Mesenchymal stem cell (in vitro differentiated cells and primary cell): Measurements from ENCODE around the gene TERB2.
A peak's percentile ranks its signal among the peaks of the same experiment; 100 is the strongest.
"Not testable (repeated sequence)": the region's sequence is repeated elsewhere in the genome, so short reads cannot be mapped to it uniquely, and the experiment has no call there.

Source experiments
- DNase-seq: peaks from one replicate; pipeline ENCODE4 v3.0.0-alpha.2; 2013
- H2AFZ ChIP-seq: one replicate; pipeline ENCODE4 v1.6.1; 2013; ENCODE audit warnings: low read depth, mild to moderate bottlenecking, control low read depth, inconsistent platforms, low read length, moderate library complexity
- H2AK5ac ChIP-seq: 2 replicates; pipeline ENCODE4 v1.6.1; 2013; ENCODE audit warnings: low read length, moderate library complexity, mild to moderate bottlenecking, inconsistent platforms; ENCODE audit not compliant: severe bottlenecking
- H2BK120ac ChIP-seq: one replicate; pipeline ENCODE4 v1.6.1; 2013; ENCODE audit warnings: low read depth, mild to moderate bottlenecking, inconsistent platforms, low read length, moderate library complexity
- H2BK12ac ChIP-seq, 2 experiments: one replicate each; pipeline ENCODE4 v1.6.1; 2013; ENCODE audit warnings: inconsistent platforms in 2 of 2, low read length in 2 of 2, mild to moderate bottlenecking in 2 of 2, moderate library complexity in 2 of 2, control low read depth in 1 of 2
- H2BK15ac ChIP-seq: one replicate; pipeline ENCODE4 v1.6.1; 2013; ENCODE audit warnings: mild to moderate bottlenecking, low read depth, inconsistent platforms; ENCODE audit not compliant: poor library complexity, severe bottlenecking
- H2BK5ac ChIP-seq: 2 replicates; pipeline ENCODE4 v1.6.1; 2013; ENCODE audit warnings: low read depth, mild to moderate bottlenecking, low read length, control low read depth, inconsistent platforms; ENCODE audit not compliant: poor library complexity, severe bottlenecking
- H3K14ac ChIP-seq, 2 experiments: one replicate each; pipeline ENCODE4 v1.6.1; 2013; ENCODE audit warnings: inconsistent platforms in 2 of 2, low read length in 2 of 2, control low read depth in 1 of 2, mild to moderate bottlenecking in 1 of 2, moderate library complexity in 1 of 2
- H3K18ac ChIP-seq, 2 experiments: one replicate each; pipeline ENCODE4 v1.6.1; 2013; ENCODE audit warnings: inconsistent platforms in 2 of 2, low read length in 2 of 2, control low read depth in 1 of 2, low read depth in 1 of 2, mild to moderate bottlenecking in 1 of 2
- H3K23ac ChIP-seq, 2 experiments: one replicate each; pipeline ENCODE4 v1.6.1; 2013; ENCODE audit warnings: inconsistent platforms in 2 of 2, low read length in 2 of 2, mild to moderate bottlenecking in 2 of 2, moderate library complexity in 2 of 2, control low read depth in 1 of 2
- H3K27ac ChIP-seq: 2 replicates; pipeline ENCODE4 v1.5.1; 2013; ENCODE audit warnings: mild to moderate bottlenecking, moderate library complexity, low read length, control low read depth, inconsistent platforms; ENCODE audit not compliant: poor library complexity, severe bottlenecking
- H3K27me3 ChIP-seq, 2 experiments: 2 replicates each; pipeline versions ENCODE4 v1.6.1 to v1.7.0; 2013; ENCODE audit warnings: low read length in 2 of 2, mild to moderate bottlenecking in 2 of 2, moderate library complexity in 2 of 2, control low read depth in 1 of 2, inconsistent platforms in 1 of 2; ENCODE audit not compliant: control insufficient read depth in 1 of 2, insufficient read depth in 1 of 2
- H3K36me3 ChIP-seq, 2 experiments: 2 replicates each; pipeline versions ENCODE4 v1.6.1 to v1.7.0; 2013; ENCODE audit warnings: low read length in 2 of 2, control low read depth in 1 of 2, inconsistent platforms in 1 of 2, low read depth in 1 of 2, mild to moderate bottlenecking in 1 of 2; ENCODE audit not compliant: insufficient read depth in 2 of 2, control insufficient read depth in 1 of 2
- H3K4ac ChIP-seq, 2 experiments: one replicate each; pipeline ENCODE4 v1.6.1; 2013; ENCODE audit warnings: inconsistent platforms in 2 of 2, low read length in 2 of 2, mild to moderate bottlenecking in 2 of 2, moderate library complexity in 2 of 2, control low read depth in 1 of 2, low read depth in 1 of 2
- H3K4me1 ChIP-seq: 2 replicates; pipeline ENCODE4 v1.6.1; 2013; ENCODE audit warnings: low read depth, low read length, control low read depth; ENCODE audit not compliant: control insufficient read depth, insufficient read depth
- H3K4me2 ChIP-seq: 2 replicates; pipeline ENCODE4 v1.6.1; 2013; ENCODE audit warnings: low read length, mild to moderate bottlenecking, inconsistent platforms; ENCODE audit not compliant: poor library complexity, severe bottlenecking
- H3K4me3 ChIP-seq, 2 experiments: 2 replicates each; pipeline versions ENCODE4 v1.5.1 to v1.7.0; 2013; ENCODE audit warnings: low read length in 2 of 2, mild to moderate bottlenecking in 2 of 2, control low read depth in 1 of 2, low read depth in 1 of 2; ENCODE audit not compliant: insufficient read depth in 1 of 2
- H3K79me1 ChIP-seq: replicated peaks from 2 replicates; pipeline ENCODE4 v1.6.1; 2013; ENCODE audit warnings: mild to moderate bottlenecking, control low read depth, low read length, inconsistent platforms; ENCODE audit not compliant: poor library complexity, severe bottlenecking
- H3K9ac ChIP-seq: 2 replicates; pipeline ENCODE4 v1.7.0; 2013; ENCODE audit warnings: mild to moderate bottlenecking, low read length, moderate library complexity
- H3K9me3 ChIP-seq: 2 replicates; pipeline ENCODE4 v1.7.0; 2013; ENCODE audit warnings: mild to moderate bottlenecking, low read length; ENCODE audit not compliant: control insufficient read depth
- H4K8ac ChIP-seq: one replicate; pipeline ENCODE4 v1.6.1; 2013; ENCODE audit warnings: inconsistent platforms, mild to moderate bottlenecking, low read length, moderate library complexity
- H4K91ac ChIP-seq: one replicate; pipeline ENCODE4 v1.6.1; 2013; ENCODE audit warnings: mild to moderate bottlenecking, low read length, inconsistent platforms
- WGBS: methylation state at CpG from one replicate; pipeline ENCODE4 v1.1.7; 2013; ENCODE audit warnings: mixed read lengths; 5-methylcytosine and 5-hydroxymethylcytosine counted together

Gene TERB2

DNA sequence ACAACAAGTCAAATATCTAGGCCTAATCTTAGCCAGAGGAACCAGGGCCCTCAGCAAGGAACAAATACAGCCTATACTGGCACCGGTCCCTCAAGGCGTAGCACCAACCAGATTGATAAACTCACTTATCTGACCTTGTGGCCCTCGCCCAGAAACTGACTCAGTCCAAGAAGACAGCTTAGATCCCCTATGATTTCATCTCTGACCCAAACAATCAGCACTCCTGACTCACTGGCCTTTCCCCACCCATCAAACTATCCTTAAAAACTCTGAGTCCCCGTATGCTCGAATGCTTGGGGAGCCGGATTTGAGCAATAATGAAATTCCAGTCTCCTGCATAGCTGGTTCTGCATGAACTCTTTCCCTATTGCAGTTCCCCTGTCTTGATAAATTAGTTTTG, 64.9 kb downstream of the TERB2 start:
- no peak overlapping the region for H4K8ac ChIP-seq
- no peak overlapping the region for H2AFZ ChIP-seq
- H3K14ac ChIP-seq, result no peak overlapping the region
- WGBS, result 91% methylated on average over 6 of the region's 6 CpGs
- no peak overlapping the region for H2BK12ac ChIP-seq
- H4K91ac ChIP-seq, result no peak overlapping the region
- no peak overlapping the region for H3K18ac ChIP-seq
- no peak overlapping the region for H3K4ac ChIP-seq
- DNase-seq, result no peak
- H3K27ac ChIP-seq, result no peak overlapping the region
- H3K79me1 ChIP-seq, result peaks cover 4% of the 10 kb centered on the region
- peaks cover 0 to 5% of the 10 kb centered on the region in 2 experiments for H3K27me3 ChIP-seq
- no peak overlapping the region for H2BK5ac ChIP-seq
- no peak overlapping the region for H3K9ac ChIP-seq
- H3K4me2 ChIP-seq, result no peak overlapping the region
- no peak overlapping the region for H2BK120ac ChIP-seq
- H3K4me3 ChIP-seq, result no peak overlapping the region
- no peaks in the 10 kb centered on the region for H3K9me3 ChIP-seq
- no peaks in the 10 kb centered on the region for H3K36me3 ChIP-seq
- no peak overlapping the region for H2AK5ac ChIP-seq
- H3K4me1 ChIP-seq, result peaks cover 11% of the 10 kb centered on the region
- no peak overlapping the region for H2BK15ac ChIP-seq
- no peak overlapping the region for H3K23ac ChIP-seq

- Histone ChIP-seq H3K79me1 (peaks cover 5% of the 10 kb centered on the region), H3K4ac (peak within 1 kb of the TSS; percentile 6 to 71), H3K4me3 (peak within 1 kb of the TSS; percentile 82 to 91), H3K14ac (peak within 1 kb of the TSS in 1 of 2 experiments; percentile 87), H3K36me3 (no peaks in the 10 kb centered on the region), H2BK5ac (peak within 1 kb of the TSS; percentile 53), H3K4me2 (peak within 1 kb of the TSS; percentile 83), H4K8ac (peak within 1 kb of the TSS; percentile 91), H3K9ac (peak within 1 kb of the TSS; percentile 87), H3K27ac (peak within 1 kb of the TSS; percentile 18), H3K23ac (peak within 1 kb of the TSS in 1 of 2 experiments; percentile 57), H2AFZ (peak within 1 kb of the TSS; percentile 80), H2BK12ac (peak within 1 kb of the TSS; percentile 64 to 72), H3K27me3 (peaks cover 0 to 5% of the 10 kb centered on the region in 2 experiments), H2AK5ac (no peak within 1 kb of the TSS), H2BK15ac (peak within 1 kb of the TSS; percentile 44), H3K18ac (peak within 1 kb of the TSS; percentile 82 to 89), H3K9me3 (no peaks in the 10 kb centered on the region), H3K4me1 (peaks cover 13% of the 10 kb centered on the region), H2BK120ac (peak within 1 kb of the TSS; percentile 45), H4K91ac (peak within 1 kb of the TSS; percentile 71)
- WGBS, result 2% methylated on average over 41 of the region's 48 CpGs
- peak; percentile 88 for DNase-seq
These were observed 66.6 kb downstream of the TERB2 start, which contains the start of gene SORD for GRCh38 chr15:45022871-45023658. SORD (plus strand) TSS chr15:45023195; CDS start chr15:45023284, 89 bp downstream.

GRCh38 chr15:45023659-45024225, 67.3 kb downstream of the TERB2 start:
- H3K4ac ChIP-seq, result peak overlapping the region in 1 of 2 experiments; percentile 6
- peak overlapping the region; percentile 87 for H3K9ac ChIP-seq
- no peak overlapping the region for H2AK5ac ChIP-seq
- WGBS, result 18% methylated on average over 4 of the region's 4 CpGs
- H3K18ac ChIP-seq, result peak overlapping the region in 1 of 2 experiments; percentile 6
- peaks cover 13% of the 10 kb centered on the region for H3K4me1 ChIP-seq
- H4K91ac ChIP-seq, result no peak overlapping the region
- no peak overlapping the region for H3K23ac ChIP-seq
- no peaks in the 10 kb centered on the region for H3K9me3 ChIP-seq
- H2BK120ac ChIP-seq, result no peak overlapping the region
- H3K27ac ChIP-seq, result no peak overlapping the region
- peaks cover 0 to 5% of the 10 kb centered on the region in 2 experiments for H3K27me3 ChIP-seq
- H2BK5ac ChIP-seq, result no peak overlapping the region
- H3K14ac ChIP-seq, result no peak overlapping the region
- H2BK15ac ChIP-seq, result no peak overlapping the region
- peak overlapping the region in 1 of 2 experiments; percentile 91 for H3K4me3 ChIP-seq
- DNase-seq, result no peak
- no peaks in the 10 kb centered on the region for H3K36me3 ChIP-seq
- peak overlapping the region; percentile 91 for H4K8ac ChIP-seq
- peak overlapping the region; percentile 83 for H3K4me2 ChIP-seq
- no peak overlapping the region for H2BK12ac ChIP-seq
- peak overlapping the region; percentile 80 for H2AFZ ChIP-seq
- peaks cover 5% of the 10 kb centered on the region for H3K79me1 ChIP-seq

GRCh38 chr15:45024649-45025048, 68.2 kb downstream of the TERB2 start:
- not testable (repeated sequence) for H3K14ac ChIP-seq, H4K8ac ChIP-seq, H2AFZ ChIP-seq, H3K27ac ChIP-seq, H3K23ac ChIP-seq, H3K4ac ChIP-seq, H3K9ac ChIP-seq, H3K4me3 ChIP-seq, H4K91ac ChIP-seq, H3K18ac ChIP-seq, H2BK5ac ChIP-seq, H2AK5ac ChIP-seq, DNase-seq, H3K79me1 ChIP-seq, H3K36me3 ChIP-seq, H2BK120ac ChIP-seq, H2BK12ac ChIP-seq, H3K27me3 ChIP-seq, H3K4me2 ChIP-seq, H3K9me3 ChIP-seq, H2BK15ac ChIP-seq
- H3K4me1 ChIP-seq, result peaks cover 13% of the 10 kb centered on the region
- 95% methylated on average over 2 of the region's 3 CpGs for whole genome bisulfite sequencing
